ENCODE results near the gene SLC37A2. TPM values are rescaled to one million over a fixed set of nuclear protein-coding genes. Genes with fewer than 3 reads are reported as not detected.

SLC37A2 gene
- total RNA-seq, 1 experiment from 2014 or later: 13.8 TPM

- no peak overlapping the region for H3K4me3 Mint-ChIP-seq (ENCODE audit: unreplicated experiment)
These were observed 61.5 kb downstream of the SLC37A2 start for GRCh38 chr11:125124618-125124992.

DNA sequence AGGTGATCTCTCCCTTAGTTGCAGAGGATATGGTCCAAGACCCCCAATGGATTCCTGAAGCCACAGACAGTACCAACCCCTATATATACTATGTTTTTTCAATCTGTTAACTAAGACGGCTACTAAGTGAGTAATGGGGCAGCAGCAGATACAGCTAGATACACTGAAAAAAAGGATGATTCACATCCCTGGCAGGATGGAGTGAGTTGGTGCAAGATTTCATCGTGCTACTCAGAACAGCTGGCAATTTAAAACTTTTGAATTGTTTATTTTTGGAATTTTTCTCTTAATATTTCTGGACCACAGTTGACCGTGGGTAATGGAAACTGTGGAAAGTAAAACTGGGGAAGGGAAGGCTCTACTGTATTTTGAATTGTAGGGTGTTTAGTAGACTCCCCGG is 65.3 kb downstream of the SLC37A2 start:
- POLR2A ChIA-PET: no interaction called here
- H3K27me3 ChIP-seq (replicated peaks; ENCODE audit: control insufficient read depth, insufficient read depth, low read length): peaks cover 1% of the 10 kb centered on the region
- intact Hi-C loops (cut with micrococcal nuclease; ENCODE audit: unreplicated experiment): no loop called here
- Mint-ChIP-seq H3K9me3 (ENCODE audit: unreplicated experiment) (peaks cover 8% of the 10 kb centered on the region), H3K27ac (ENCODE audit: unreplicated experiment) (no peak overlapping the region), H3K36me3 (ENCODE audit: insufficient read depth, unreplicated experiment) (no peaks in the 10 kb centered on the region), H3K4me3 (ENCODE audit: unreplicated experiment) (no peak overlapping the region), H3K27me3 (ENCODE audit: insufficient read depth, unreplicated experiment) (peaks cover 18% of the 10 kb centered on the region), H3K4me1 (ENCODE audit: low read depth, unreplicated experiment) (peaks cover 6% of the 10 kb centered on the region)
- DNase-seq: no peak
- CTCF ChIA-PET: no interaction called here
- no peaks in the 10 kb centered on the region for H3K9me3 ChIP-seq
- BruUV-seq (replicated peaks): no TSS peak
- no peak overlapping the region for H3K4me3 ChIP-seq (ENCODE audit: low read depth, low read length)
- H3K4me1 ChIP-seq: peaks cover 11% of the 10 kb centered on the region
- no peaks in the 10 kb centered on the region for H3K36me3 ChIP-seq (ENCODE audit: control insufficient read depth, insufficient read depth, low read length)
- TF ChIP-seq, protein P1, sequence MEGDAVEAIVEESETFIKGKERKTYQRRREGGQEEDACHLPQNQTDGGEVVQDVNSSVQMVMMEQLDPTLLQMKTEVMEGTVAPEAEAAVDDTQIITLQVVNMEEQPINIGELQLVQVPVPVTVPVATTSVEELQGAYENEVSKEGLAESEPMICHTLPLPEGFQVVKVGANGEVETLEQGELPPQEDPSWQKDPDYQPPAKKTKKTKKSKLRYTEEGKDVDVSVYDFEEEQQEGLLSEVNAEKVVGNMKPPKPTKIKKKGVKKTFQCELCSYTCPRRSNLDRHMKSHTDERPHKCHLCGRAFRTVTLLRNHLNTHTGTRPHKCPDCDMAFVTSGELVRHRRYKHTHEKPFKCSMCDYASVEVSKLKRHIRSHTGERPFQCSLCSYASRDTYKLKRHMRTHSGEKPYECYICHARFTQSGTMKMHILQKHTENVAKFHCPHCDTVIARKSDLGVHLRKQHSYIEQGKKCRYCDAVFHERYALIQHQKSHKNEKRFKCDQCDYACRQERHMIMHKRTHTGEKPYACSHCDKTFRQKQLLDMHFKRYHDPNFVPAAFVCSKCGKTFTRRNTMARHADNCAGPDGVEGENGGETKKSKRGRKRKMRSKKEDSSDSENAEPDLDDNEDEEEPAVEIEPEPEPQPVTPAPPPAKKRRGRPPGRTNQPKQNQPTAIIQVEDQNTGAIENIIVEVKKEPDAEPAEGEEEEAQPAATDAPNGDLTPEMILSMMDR (IDR thresholded peaks at IDR 0.05; ENCODE audit: insufficient read depth in 1 of 2, low read depth in 1 of 2, low read length in 1 of 2, severe bottlenecking in 1 of 2, unreplicated experiment in 1 of 2): no peak

More at GRCh38 chr11:125124618-125124992, 61.5 kb downstream of the SLC37A2 start:
- CTCF ChIA-PET: interaction anchor here (0.6 to 2.4 kb wide), 11 partner anchors 13 to 222 kb away, joined by 3 to 66 read pairs (median 8); partner anchors contain the start of genes PKNOX2, SLC37A2 and TMEM218
- TF ChIP-seq, protein P1 (IDR thresholded peaks at IDR 0.05; ENCODE audit: insufficient read depth in 1 of 2, low read depth in 1 of 2, low read length in 1 of 2, severe bottlenecking in 1 of 2, unreplicated experiment in 1 of 2): no peak
- H3K27me3 ChIP-seq (replicated peaks; ENCODE audit: control insufficient read depth, insufficient read depth, low read length): no peaks in the 10 kb centered on the region
- peaks cover 25% of the 10 kb centered on the region for H3K9me3 Mint-ChIP-seq (ENCODE audit: unreplicated experiment)
- no peak for DNase-seq
- intact Hi-C loops (cut with micrococcal nuclease; ENCODE audit: unreplicated experiment): loop anchor here (1.0 to 5.0 kb wide), 4 partner anchors 13 to 162 kb away; partner anchors contain the start of gene TMEM218
- H3K9me3 ChIP-seq: no peaks in the 10 kb centered on the region
- peaks cover 28% of the 10 kb centered on the region for H3K4me1 ChIP-seq
- no peaks in the 10 kb centered on the region for H3K36me3 ChIP-seq (ENCODE audit: control insufficient read depth, insufficient read depth, low read length)
- no peak overlapping the region for H3K27ac Mint-ChIP-seq (ENCODE audit: unreplicated experiment)
- POLR2A ChIA-PET: interaction anchor here (1.0 to 1.8 kb wide), 2 partner anchors 13 to 17 kb away, joined by 3 to 16 read pairs; partner anchors contain the start of gene TMEM218
- H3K27me3 Mint-ChIP-seq (ENCODE audit: insufficient read depth, unreplicated experiment): peaks cover 7% of the 10 kb centered on the region
- no peak overlapping the region for H3K4me3 ChIP-seq (ENCODE audit: low read depth, low read length)
- peaks cover 6% of the 10 kb centered on the region for H3K36me3 Mint-ChIP-seq (ENCODE audit: insufficient read depth, unreplicated experiment)
- H3K4me1 Mint-ChIP-seq (ENCODE audit: low read depth, unreplicated experiment): peaks cover 32% of the 10 kb centered on the region
- BruUV-seq (replicated peaks): no TSS peak

- Histone ChIP-seq H3K27me3 (replicated peaks; ENCODE audit: control insufficient read depth, insufficient read depth, low read length) (peaks cover 3% of the 10 kb centered on the region), H3K9me3 (no peaks in the 10 kb centered on the region), H3K4me3 (ENCODE audit: low read depth, low read length) (no peak overlapping the region), H3K36me3 (ENCODE audit: control insufficient read depth, insufficient read depth, low read length) (no peaks in the 10 kb centered on the region), H3K4me1 (peaks cover under 1% of the 10 kb centered on the region; the same call in 1 of the 2 replicates)
- no peak for DNase-seq
- no peaks in the 10 kb centered on the region for H3K4me1 Mint-ChIP-seq (ENCODE audit: low read depth, unreplicated experiment)
- no peaks in the 10 kb centered on the region for H3K9me3 Mint-ChIP-seq (ENCODE audit: unreplicated experiment)
- H3K27ac Mint-ChIP-seq (ENCODE audit: unreplicated experiment): no peak overlapping the region
- intact Hi-C loops (cut with micrococcal nuclease; ENCODE audit: unreplicated experiment): no loop called here
- no peak overlapping the region for H3K4me3 Mint-ChIP-seq (ENCODE audit: unreplicated experiment)
- CTCF ChIA-PET: no interaction called here
- POLR2A ChIA-PET: no interaction called here
- H3K36me3 Mint-ChIP-seq (ENCODE audit: insufficient read depth, unreplicated experiment): no peaks in the 10 kb centered on the region
- TF ChIP-seq, protein P1 (IDR thresholded peaks at IDR 0.05; ENCODE audit: insufficient read depth in 1 of 2, low read depth in 1 of 2, low read length in 1 of 2, severe bottlenecking in 1 of 2, unreplicated experiment in 1 of 2): no peak
- H3K27me3 Mint-ChIP-seq (ENCODE audit: insufficient read depth, unreplicated experiment): peaks cover 18% of the 10 kb centered on the region
- no TSS peak for BruUV-seq (replicated peaks)
These were observed 66.3 kb downstream of the SLC37A2 start for GRCh38 chr11:125129316-125129993.
